Retinal pigment epithelial cell (primary cell): ENCODE measurements around the gene G3BP2.

ENCODE experiments used
- DNase-seq: peaks from one replicate; pipeline ENCODE4 v3.0.0-alpha.2; 2010; ENCODE audit warnings: low read depth
- H3K4me3 ChIP-seq: 2 replicates; pipeline ENCODE4 v1.5.1; 2011; ENCODE audit warnings: mild to moderate bottlenecking, low read length, control low read depth, moderate library complexity
- TF ChIP-seq, protein P1 (sequence below): conservative IDR thresholded peaks from 2 replicates; pipeline ENCODE4 v1.5.1; 2011; ENCODE audit warnings: low read depth, low read length, control low read depth, inconsistent platforms

The G3BP2 gene

GRCh38 chr4:75596061-75596460 is 77.2 kb downstream of the G3BP2 start:
- TF ChIP-seq, protein P1, sequence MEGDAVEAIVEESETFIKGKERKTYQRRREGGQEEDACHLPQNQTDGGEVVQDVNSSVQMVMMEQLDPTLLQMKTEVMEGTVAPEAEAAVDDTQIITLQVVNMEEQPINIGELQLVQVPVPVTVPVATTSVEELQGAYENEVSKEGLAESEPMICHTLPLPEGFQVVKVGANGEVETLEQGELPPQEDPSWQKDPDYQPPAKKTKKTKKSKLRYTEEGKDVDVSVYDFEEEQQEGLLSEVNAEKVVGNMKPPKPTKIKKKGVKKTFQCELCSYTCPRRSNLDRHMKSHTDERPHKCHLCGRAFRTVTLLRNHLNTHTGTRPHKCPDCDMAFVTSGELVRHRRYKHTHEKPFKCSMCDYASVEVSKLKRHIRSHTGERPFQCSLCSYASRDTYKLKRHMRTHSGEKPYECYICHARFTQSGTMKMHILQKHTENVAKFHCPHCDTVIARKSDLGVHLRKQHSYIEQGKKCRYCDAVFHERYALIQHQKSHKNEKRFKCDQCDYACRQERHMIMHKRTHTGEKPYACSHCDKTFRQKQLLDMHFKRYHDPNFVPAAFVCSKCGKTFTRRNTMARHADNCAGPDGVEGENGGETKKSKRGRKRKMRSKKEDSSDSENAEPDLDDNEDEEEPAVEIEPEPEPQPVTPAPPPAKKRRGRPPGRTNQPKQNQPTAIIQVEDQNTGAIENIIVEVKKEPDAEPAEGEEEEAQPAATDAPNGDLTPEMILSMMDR, result no peak
- H3K4me3 ChIP-seq, result no peak overlapping the region
- DNase-seq, result no peak

GRCh38 chr4:75593393-75593792 is 79.8 kb downstream of the G3BP2 start:
- DNase-seq, result no peak
- TF ChIP-seq, protein P1, result no peak
- H3K4me3 ChIP-seq, result no peak overlapping the region
